HepG2 (cell line): Measurements from ENCODE around the gene CPAMD8. TPM values are rescaled to one million over a fixed set of nuclear protein-coding genes. Genes with fewer than 3 reads are reported as not detected.

ENCODE experiments used
- ATAC-seq: fragments of 200-7000 bp; cut with Tn5 transposase; 3 replicates; pipeline ENCODE4 v1.9.1; 2020; ENCODE audit warnings: mild to moderate bottlenecking, moderate library complexity
- BruUV-seq: library from RNA; stranded (reverse); fragments of 400-500 nt; replicated peaks from 2 replicates; lab custom pipeline; 2021; lab: Mats Ljungman, UMichigan
- CTCF ChIA-PET: fragments of 300-600 bp; formaldehyde crosslinking; extraction: SDS; loops from one replicate; lab custom pipeline; 2021; ENCODE audit warnings: low total read pairs, inconsistent platforms, low intra/inter-chr PET ratio; lab: Yijun Ruan, JAX
- POLR2A ChIA-PET: fragments of 350-600 bp; sonication (Branson Sonifier 250); formaldehyde crosslinking; loops from one replicate; lab custom pipeline; 2020; ENCODE audit warnings: antibody characterized with exemption, inconsistent platforms; lab: Yijun Ruan, JAX
- DNase-seq: peaks from one replicate; pipeline ENCODE4 v3.0.0-alpha.2; 2015; ENCODE audit warnings: low spot score
- FAIRE-seq: peaks from 3 replicates; lab custom pipeline; 2011; peaks lifted over from hg19 to GRCh38; lab: Jason Lieb, UNC
- H2AFZ ChIP-seq: one replicate; pipeline ENCODE4 v1.6.1; 2011; ENCODE audit warnings: low read length, inconsistent platforms
- H3K27ac ChIP-seq: fragments of 300-600 bp; 3 replicates; pipeline ENCODE4 v1.8.0; 2011; ENCODE audit warnings: mixed run types, mild to moderate bottlenecking, mixed read lengths, low read length, inconsistent platforms; ENCODE audit not compliant: insufficient read depth; ENCODE audit errors: extremely low read length
- H3K27me3 ChIP-seq, 2 experiments: fragments of 200-600 bp in 1 of 2; 2 replicates in 1 of 2; 3 replicates in 1 of 2; pipeline versions ENCODE4 v1.6.0 to v1.8.0; 2011; ENCODE audit warnings: low read length in 2 of 2, mild to moderate bottlenecking in 2 of 2, moderate library complexity in 2 of 2, inconsistent platforms in 1 of 2; ENCODE audit not compliant: insufficient read depth in 2 of 2, control insufficient read depth in 1 of 2
- H3K36me3 ChIP-seq, 2 experiments: fragments of 200-600 bp in 1 of 2; replicated peaks in 1 of 2; 2 replicates in 1 of 2; 3 replicates in 1 of 2; pipeline versions ENCODE4 v1.5.1 to v1.8.0; 2011; ENCODE audit warnings: low read length in 2 of 2, inconsistent platforms in 1 of 2; ENCODE audit not compliant: insufficient read depth in 2 of 2, control insufficient read depth in 1 of 2
- H3K4me1 ChIP-seq: 2 replicates; pipeline ENCODE4 v1.5.1; 2012; ENCODE audit warnings: low read length, inconsistent platforms; ENCODE audit not compliant: insufficient read depth
- H3K4me2 ChIP-seq: 2 replicates; pipeline ENCODE4 v1.6.0; 2011; ENCODE audit warnings: low read depth, low read length, inconsistent platforms
- H3K4me3 ChIP-seq, 3 experiments: fragments of 200-600 bp in 1 of 3; sonication (generic), shearing (Covaris generic) in 1 of 3; replicated peaks in 1 of 3; 2 replicates each; pipeline ENCODE4 v1.5.1; 2011 to 2016; ENCODE audit warnings: low read length in 3 of 3, inconsistent platforms in 2 of 3, low read depth in 2 of 3, mild to moderate bottlenecking in 2 of 3, control low read depth in 1 of 3, mixed read lengths in 1 of 3; ENCODE audit not compliant: insufficient read depth in 1 of 3
- H3K79me2 ChIP-seq: one replicate; pipeline ENCODE4 v1.6.1; 2011; ENCODE audit warnings: low read length, inconsistent platforms; ENCODE audit not compliant: insufficient read depth
- H3K9ac ChIP-seq: 2 replicates; pipeline ENCODE4 v1.6.0; 2011; ENCODE audit warnings: mild to moderate bottlenecking, low read depth, low read length, inconsistent platforms; ENCODE audit not compliant: insufficient read depth
- H3K9me3 ChIP-seq: 2 replicates; pipeline ENCODE4 v1.5.1; 2012; ENCODE audit warnings: mild to moderate bottlenecking, low read length
- H4K20me1 ChIP-seq: 2 replicates; pipeline ENCODE4 v1.6.0; 2011; ENCODE audit warnings: inconsistent platforms, mild to moderate bottlenecking, low read length, moderate library complexity; ENCODE audit not compliant: insufficient read depth
- ATAD3A ChIP-seq: sonication (generic); formaldehyde crosslinking; IDR thresholded peaks from 2 replicates; pipeline ENCODE4 v1.4.0; 2020; ENCODE audit warnings: missing genetic modification reagents
- HDAC2 ChIP-seq: sonication (generic); formaldehyde crosslinking; IDR thresholded peaks from 2 replicates; pipeline ENCODE4 v1.4.0; 2020; ENCODE audit warnings: missing genetic modification reagents
- HOXA7 ChIP-seq: sonication (generic); formaldehyde crosslinking; IDR thresholded peaks from 2 replicates; pipeline ENCODE4 v1.8.1; 2022; ENCODE audit warnings: mild to moderate bottlenecking, missing genetic modification reagents, moderate library complexity
- NFIC ChIP-seq: IDR thresholded peaks from 2 replicates; pipeline ENCODE4 v1.6.1; 2012; ENCODE audit warnings: mild to moderate bottlenecking, low read length, inconsistent platforms
- SETDB1 ChIP-seq: sonication (generic); formaldehyde crosslinking; IDR thresholded peaks from 2 replicates; pipeline ENCODE4 v1.5.1; 2020; ENCODE audit warnings: missing genetic modification reagents, mild to moderate bottlenecking, borderline replicate concordance
- XBP1 ChIP-seq: sonication (generic); formaldehyde crosslinking; IDR thresholded peaks from 2 replicates; pipeline ENCODE4 v1.5.0; 2020; ENCODE audit warnings: missing genetic modification reagents
- ZBTB1 ChIP-seq: sonication (generic); formaldehyde crosslinking; IDR thresholded peaks from 2 replicates; pipeline ENCODE4 v1.4.0; 2020; ENCODE audit warnings: missing genetic modification reagents, borderline replicate concordance
- ZNF24 ChIP-seq: fragments of 450-650 bp; IDR thresholded peaks from 2 replicates; pipeline ENCODE4 v1.6.1; 2017; ENCODE audit warnings: antibody characterized with exemption, mild to moderate bottlenecking
- ZNF503 ChIP-seq: sonication (generic); formaldehyde crosslinking; IDR thresholded peaks from 2 replicates; pipeline ENCODE4 v1.4.0; 2020; ENCODE audit warnings: missing genetic modification reagents
- ZNF510 ChIP-seq: sonication (generic); formaldehyde crosslinking; IDR thresholded peaks from 2 replicates; pipeline ENCODE4 v1.4.0; 2020; ENCODE audit warnings: low read depth, mild to moderate bottlenecking, missing genetic modification reagents
- ZNF619 ChIP-seq: sonication (generic); formaldehyde crosslinking; IDR thresholded peaks from 2 replicates; pipeline ENCODE4 v1.4.0; 2020; ENCODE audit warnings: mild to moderate bottlenecking, missing genetic modification reagents
- whole genome bisulfite sequencing: methylation state at CpG from one replicate; pipeline ENCODE4 v1.1.6; 2017; ENCODE audit warnings: low lambda C conversion rate; 5-methylcytosine and 5-hydroxymethylcytosine counted together
- in situ Hi-C: cut with HindIII; loops from 2 replicates; pipeline ENCODE4 v1.10.0; 2017; ENCODE audit warnings: low pct_unique_long_range_greater_than_20kb; ENCODE audit not compliant: extremely low pct_ligation_motif_present
- intact Hi-C: fragments of 100-400 bp; cut with micrococcal nuclease; formaldehyde crosslinking; loops from one replicate; pipeline ENCODE4 v1.10.0; 2022; ENCODE audit not compliant: unreplicated experiment
- polyA plus RNA-seq, 8 experiments: library from polyadenylated mRNA; depleted of rRNA in 3 of 8; stranded (reverse) in 7 of 8; unstranded in 1 of 8; fragments of >200 nt; fragmentation: Illumina TruSeq in 4 of 8; extraction: Trizol in 4 of 8; gene quantifications; 2 replicates each; pipeline versions ENCODE4 v1.2.1 to v1.2.3, GENCODE V29; 2011 to 2016; ENCODE audit warnings: low read depth in 4 of 8, missing spikeins in 1 of 8, mixed read lengths in 1 of 8; ENCODE audit not compliant: insufficient read depth in 1 of 8
- total RNA-seq, 5 experiments: library from RNA; depleted of rRNA; stranded (reverse); fragments of >200 nt; fragmentation: Illumina TruSeq; extraction: Trizol; gene quantifications; 2 replicates each; pipeline ENCODE4 v1.2.3, GENCODE V29; 2016; ENCODE audit warnings: low read depth in 1 of 5
- TF ChIP-seq, protein P1 (sequence below), 2 experiments: sonication (generic) in 1 of 2; formaldehyde crosslinking in 1 of 2; IDR thresholded peaks; 2 replicates each; pipeline versions ENCODE4 v1.4.0 to v1.6.1; 2016 to 2020; ENCODE audit warnings: borderline replicate concordance in 1 of 2, low read depth in 1 of 2, mild to moderate bottlenecking in 1 of 2, missing genetic modification reagents in 1 of 2

CPAMD8 gene
- total and polyA plus RNA-seq, 2 of the 13 experiments (the other 11 are each of a cell fraction or from before 2014, with no cell fraction given) = 0.29 to 0.34 TPM

GRCh38 chr19:16859626-16860025 is 167.0 kb downstream of the CPAMD8 start (continued):
- no peak for TF ChIP-seq NFIC
- TF ChIP-seq, all 625 proteins: peak for 0

DNA sequence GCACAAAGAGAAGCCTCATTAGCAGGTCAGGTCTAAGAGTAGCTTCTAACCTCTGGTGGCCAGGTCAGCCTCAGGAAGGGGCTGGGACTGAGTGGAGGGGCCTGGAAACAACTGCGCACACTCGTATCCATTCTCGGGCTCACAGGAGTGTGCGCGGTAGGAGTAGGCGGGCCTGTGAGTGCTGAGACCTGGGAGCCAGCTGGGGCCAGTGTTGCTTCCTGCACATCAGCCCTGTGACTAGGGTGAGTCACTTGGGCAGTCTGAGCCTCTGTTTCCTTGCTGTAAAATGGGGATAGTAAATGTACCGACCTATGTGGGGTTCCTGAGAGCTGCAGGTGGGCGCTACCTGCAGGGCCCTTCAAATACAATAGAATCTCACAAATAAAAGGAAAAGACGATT is 170.5 kb downstream of the CPAMD8 start:
- Histone ChIP-seq H3K36me3 (peaks cover 18 to 41% of the 10 kb centered on the region in 2 experiments), H3K4me1 (no peaks in the 10 kb centered on the region), H3K4me2 (no peak overlapping the region), H3K9ac (no peak overlapping the region), H3K27me3 (no peaks in the 10 kb centered on the region), H3K4me3 (no peak overlapping the region), H3K79me2 (no peaks in the 10 kb centered on the region), H4K20me1 (no peaks in the 10 kb centered on the region), H2AFZ (no peak overlapping the region), H3K27ac (no peak overlapping the region), H3K9me3 (no peaks in the 10 kb centered on the region)
- no peak for FAIRE-seq
- CTCF ChIA-PET = no interaction called here
- intact Hi-C loops (no loop called here), in situ Hi-C loops (no loop called here)
- over 99% methylated on average over 9 of the region's 9 CpGs for WGBS
- BruUV-seq = no TSS peak
- DNase-seq = no peak
- no peak for ATAC-seq
- POLR2A ChIA-PET = interaction anchor here (1.4 kb wide), 1 partner anchor 30 kb away, joined by 3 read pairs; no protein-coding TSS in a partner anchor
- TF ChIP-seq ZNF510 (CRISPR knock-in tag) (no peak), ATAD3A (CRISPR knock-in tag) (no peak), ZBTB1 (CRISPR knock-in tag) (no peak), HDAC2 (CRISPR knock-in tag) (no peak), HOXA7 (no peak)

DNA sequence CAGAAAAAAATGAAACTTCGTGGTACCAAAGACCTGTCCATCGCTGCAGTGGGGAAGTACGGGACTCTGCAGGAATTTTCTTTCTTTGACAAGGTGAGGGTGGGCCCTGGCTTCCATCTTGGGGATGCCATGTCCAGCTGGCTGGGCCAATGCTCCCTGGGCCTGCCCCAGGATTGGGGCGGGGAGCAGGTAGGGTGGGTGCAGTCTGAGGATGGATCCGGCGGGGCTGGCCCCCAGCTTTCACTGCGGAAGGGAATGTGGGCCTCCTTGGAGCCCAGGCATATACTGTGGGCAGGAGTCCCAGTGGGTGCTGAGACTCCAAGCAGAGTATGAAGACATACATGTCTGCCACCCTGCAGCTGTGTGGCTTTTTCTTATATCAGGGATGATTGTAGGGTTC is 173.5 kb downstream of the CPAMD8 start:
- in situ Hi-C loops = no loop called here
- no peak for TF ChIP-seq SETDB1 (CRISPR knock-in tag)
- no peak for TF ChIP-seq ZNF503 (CRISPR knock-in tag)
- TF ChIP-seq XBP1 = no peak
- TF ChIP-seq, protein P1, sequence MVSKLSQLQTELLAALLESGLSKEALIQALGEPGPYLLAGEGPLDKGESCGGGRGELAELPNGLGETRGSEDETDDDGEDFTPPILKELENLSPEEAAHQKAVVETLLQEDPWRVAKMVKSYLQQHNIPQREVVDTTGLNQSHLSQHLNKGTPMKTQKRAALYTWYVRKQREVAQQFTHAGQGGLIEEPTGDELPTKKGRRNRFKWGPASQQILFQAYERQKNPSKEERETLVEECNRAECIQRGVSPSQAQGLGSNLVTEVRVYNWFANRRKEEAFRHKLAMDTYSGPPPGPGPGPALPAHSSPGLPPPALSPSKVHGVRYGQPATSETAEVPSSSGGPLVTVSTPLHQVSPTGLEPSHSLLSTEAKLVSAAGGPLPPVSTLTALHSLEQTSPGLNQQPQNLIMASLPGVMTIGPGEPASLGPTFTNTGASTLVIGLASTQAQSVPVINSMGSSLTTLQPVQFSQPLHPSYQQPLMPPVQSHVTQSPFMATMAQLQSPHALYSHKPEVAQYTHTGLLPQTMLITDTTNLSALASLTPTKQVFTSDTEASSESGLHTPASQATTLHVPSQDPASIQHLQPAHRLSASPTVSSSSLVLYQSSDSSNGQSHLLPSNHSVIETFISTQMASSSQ (IDR thresholded peaks at IDR 0.05; ENCODE audit: low read depth) = no peak
- TF ChIP-seq, protein P1 (CRISPR knock-in tag; IDR thresholded peaks at IDR 0.05; ENCODE audit: borderline replicate concordance) = no peak
- TF ChIP-seq ZNF24 = no peak
- TF ChIP-seq ZNF619 = no peak

More for the DNA sequence above, 173.5 kb downstream of the CPAMD8 start:
- WGBS = 93% methylated on average over 6 of the region's 7 CpGs
- ChIA-PET POLR2A (no interaction called here), CTCF (no interaction called here)
- no peaks in the 10 kb centered on the region for H3K27me3 ChIP-seq
- no peak overlapping the region for H3K4me2 ChIP-seq
- ATAC-seq (no peak), DNase-seq (no peak), FAIRE-seq (no peak)
- no peaks in the 10 kb centered on the region for H3K79me2 ChIP-seq
- no peak overlapping the region for H2AFZ ChIP-seq
- H3K9ac ChIP-seq = no peak overlapping the region
- no peaks in the 10 kb centered on the region for H3K4me1 ChIP-seq
- BruUV-seq = no TSS peak
- H3K4me3 ChIP-seq = no peak overlapping the region
- no peaks in the 10 kb centered on the region for H3K9me3 ChIP-seq
- no peaks in the 10 kb centered on the region for H4K20me1 ChIP-seq
- intact Hi-C loops = no loop called here
- peaks cover 21 to 65% of the 10 kb centered on the region in 2 experiments for H3K36me3 ChIP-seq
- H3K27ac ChIP-seq = no peak overlapping the region
